Hepatocyte (in vitro differentiated cells): Measurements from ENCODE around the gene EYS. TPM values are rescaled to one million over a fixed set of nuclear protein-coding genes. Genes with fewer than 3 reads are reported as not detected.

Experiments used
- DNase-seq: peaks from one replicate; pipeline ENCODE4 v3.0.0-alpha.2; 2016; ENCODE audit warnings: low spot score
- H2AFZ ChIP-seq: fragments of 200-600 bp; sonication (generic); 2 replicates; pipeline ENCODE4 v1.6.0; 2016; ENCODE audit warnings: antibody characterized with exemption, mild to moderate bottlenecking
- H3K27ac ChIP-seq: fragments of 200-600 bp; sonication (generic); 2 replicates; pipeline ENCODE4 v1.5.1; 2016; ENCODE audit warnings: mild to moderate bottlenecking
- H3K27me3 ChIP-seq: fragments of 200-600 bp; sonication (generic); 2 replicates; pipeline ENCODE4 v1.6.1; 2016
- H3K36me3 ChIP-seq: fragments of 200-600 bp; sonication (generic); replicated peaks from 2 replicates; pipeline ENCODE4 v1.5.1; 2016; ENCODE audit warnings: low read depth; ENCODE audit not compliant: insufficient read depth
- H3K4me1 ChIP-seq: fragments of 200-600 bp; sonication (generic); 2 replicates; pipeline ENCODE4 v1.5.1; 2016; ENCODE audit warnings: mild to moderate bottlenecking, moderate library complexity; ENCODE audit not compliant: insufficient read depth
- H3K4me2 ChIP-seq: fragments of 200-600 bp; sonication (generic); 2 replicates; pipeline ENCODE4 v1.6.0; 2016
- H3K4me3 ChIP-seq: fragments of 200-600 bp; sonication (generic); 2 replicates; pipeline ENCODE4 v1.5.1; 2016; ENCODE audit warnings: mild to moderate bottlenecking
- H3K79me2 ChIP-seq: fragments of 200-600 bp; sonication (generic); 2 replicates; pipeline ENCODE4 v1.6.0; 2017; ENCODE audit warnings: mild to moderate bottlenecking
- H3K9me2 ChIP-seq: fragments of 200-600 bp; sonication (generic); replicated peaks from 2 replicates; pipeline ENCODE4 v1.6.0; 2017; ENCODE audit warnings: mild to moderate bottlenecking; ENCODE audit not compliant: insufficient read depth
- H3K9me3 ChIP-seq: fragments of 200-600 bp; sonication (generic); 2 replicates; pipeline ENCODE4 v1.5.1; 2016; ENCODE audit warnings: low read depth, mild to moderate bottlenecking
- H4K20me1 ChIP-seq: fragments of 200-600 bp; sonication (generic); 2 replicates; pipeline ENCODE4 v1.6.0; 2016; ENCODE audit warnings: mild to moderate bottlenecking; ENCODE audit not compliant: insufficient read depth, poor library complexity, severe bottlenecking
- EZH2 ChIP-seq: fragments of 200-600 bp; sonication (generic); IDR thresholded peaks from 2 replicates; pipeline ENCODE4 v1.6.1; 2016; ENCODE audit warnings: antibody characterized with exemption, mild to moderate bottlenecking, borderline replicate concordance
- EZH2phosphoT487 ChIP-seq: fragments of 200-600 bp; sonication (generic); IDR thresholded peaks from one replicate; pipeline ENCODE4 v1.6.1; 2018; ENCODE audit warnings: antibody characterized with exemption, mild to moderate bottlenecking, low read depth, moderate library complexity; ENCODE audit not compliant: unreplicated experiment, severe bottlenecking
- WGBS: methylation state at CpG from one replicate; pipeline ENCODE4 v1.1.6; 2016; ENCODE audit warnings: low lambda C conversion rate; ENCODE audit errors: missing lambda C conversion rate; 5-methylcytosine and 5-hydroxymethylcytosine counted together
- polyA plus RNA-seq: library from polyadenylated mRNA; unstranded; fragments of >200 nt; fragmentation: Nextera tagmentation; extraction: Ambion mirVana; gene quantifications from 2 replicates; pipeline ENCODE4 v1.2.1, GENCODE V29; 2016
- total RNA-seq: library from RNA; depleted of rRNA; stranded (reverse); fragments of >200 nt; gene quantifications from 2 replicates; pipeline ENCODE4 v1.2.3, GENCODE V29; 2014
- TF ChIP-seq, protein P1 (sequence below): fragments of 200-600 bp; sonication (generic); IDR thresholded peaks from 2 replicates; pipeline ENCODE4 v1.5.1; 2016; ENCODE audit warnings: antibody characterized with exemption, mild to moderate bottlenecking; ENCODE audit not compliant: poor library complexity

Gene EYS
- total and polyA plus RNA-seq, 2 experiments from 2014 or later, result 0.57 to 0.68 TPM

DNA sequence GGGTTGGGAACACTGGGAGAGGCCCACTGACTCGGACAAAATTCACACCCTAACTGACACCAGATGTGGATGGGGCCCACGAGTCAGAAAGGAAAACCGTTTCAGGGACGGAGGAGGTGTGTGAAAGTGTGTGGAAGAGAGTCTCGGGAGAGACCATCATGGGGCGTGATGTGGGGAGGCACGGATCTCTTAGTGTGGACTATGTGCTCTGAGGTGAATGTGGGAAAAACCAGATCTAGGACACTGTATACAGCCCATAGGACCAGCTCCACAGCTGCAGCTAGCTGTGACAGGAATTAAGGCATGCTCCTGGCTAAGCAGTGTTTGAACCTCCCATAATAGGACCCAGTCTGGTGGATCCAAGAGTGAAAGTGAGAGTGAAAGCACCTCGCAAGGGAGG, 1380.1 kb downstream of the EYS start:
- TF ChIP-seq, protein P1, sequence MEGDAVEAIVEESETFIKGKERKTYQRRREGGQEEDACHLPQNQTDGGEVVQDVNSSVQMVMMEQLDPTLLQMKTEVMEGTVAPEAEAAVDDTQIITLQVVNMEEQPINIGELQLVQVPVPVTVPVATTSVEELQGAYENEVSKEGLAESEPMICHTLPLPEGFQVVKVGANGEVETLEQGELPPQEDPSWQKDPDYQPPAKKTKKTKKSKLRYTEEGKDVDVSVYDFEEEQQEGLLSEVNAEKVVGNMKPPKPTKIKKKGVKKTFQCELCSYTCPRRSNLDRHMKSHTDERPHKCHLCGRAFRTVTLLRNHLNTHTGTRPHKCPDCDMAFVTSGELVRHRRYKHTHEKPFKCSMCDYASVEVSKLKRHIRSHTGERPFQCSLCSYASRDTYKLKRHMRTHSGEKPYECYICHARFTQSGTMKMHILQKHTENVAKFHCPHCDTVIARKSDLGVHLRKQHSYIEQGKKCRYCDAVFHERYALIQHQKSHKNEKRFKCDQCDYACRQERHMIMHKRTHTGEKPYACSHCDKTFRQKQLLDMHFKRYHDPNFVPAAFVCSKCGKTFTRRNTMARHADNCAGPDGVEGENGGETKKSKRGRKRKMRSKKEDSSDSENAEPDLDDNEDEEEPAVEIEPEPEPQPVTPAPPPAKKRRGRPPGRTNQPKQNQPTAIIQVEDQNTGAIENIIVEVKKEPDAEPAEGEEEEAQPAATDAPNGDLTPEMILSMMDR, result no peak
- TF ChIP-seq EZH2 (no peak), EZH2phosphoT487 (no peak)
- Histone ChIP-seq H4K20me1 (no peaks in the 10 kb centered on the region), H3K36me3 (no peaks in the 10 kb centered on the region), H3K27ac (no peak overlapping the region), H3K27me3 (no peaks in the 10 kb centered on the region), H3K4me3 (no peak overlapping the region), H3K9me3 (no peaks in the 10 kb centered on the region), H3K4me1 (no peaks in the 10 kb centered on the region), H3K79me2 (no peaks in the 10 kb centered on the region), H3K9me2 (no peaks in the 10 kb centered on the region), H2AFZ (no peak overlapping the region), H3K4me2 (no peak overlapping the region)
- no peak for DNase-seq
- 97% methylated on average over 8 of the region's 8 CpGs for WGBS

DNA sequence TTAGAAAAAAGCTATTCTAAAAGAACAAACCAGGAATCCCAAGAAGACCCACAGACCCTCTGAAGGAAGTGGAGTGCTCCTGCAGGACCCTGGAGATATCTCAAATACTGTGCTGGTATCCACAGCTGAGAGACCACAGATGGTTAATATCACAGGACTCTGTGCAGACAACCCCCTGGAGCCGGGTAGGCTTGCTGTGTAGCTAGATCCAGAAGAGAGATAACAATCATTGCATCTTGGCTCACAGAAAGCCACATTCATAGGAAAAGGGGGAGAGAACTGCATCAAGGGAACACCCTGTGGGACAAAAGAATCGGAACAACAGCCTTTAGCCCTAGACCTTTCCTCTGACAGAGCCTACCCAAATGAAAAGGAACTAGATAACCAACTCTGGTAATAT, 1381.9 kb downstream of the EYS start:
- H3K4me1 ChIP-seq, result no peaks in the 10 kb centered on the region
- no peaks in the 10 kb centered on the region for H3K9me3 ChIP-seq
- H2AFZ ChIP-seq, result no peak overlapping the region
- no peak overlapping the region for H3K27ac ChIP-seq
- no peaks in the 10 kb centered on the region for H3K9me2 ChIP-seq
- H3K36me3 ChIP-seq, result no peaks in the 10 kb centered on the region
- H4K20me1 ChIP-seq, result no peaks in the 10 kb centered on the region
- DNase-seq, result no peak
- H3K79me2 ChIP-seq, result no peaks in the 10 kb centered on the region
- TF ChIP-seq, protein P1, result no peak
- TF ChIP-seq EZH2 (no peak), EZH2phosphoT487 (no peak)
- 50% methylated on average over 2 of the region's 2 CpGs for WGBS
- H3K4me2 ChIP-seq, result no peak overlapping the region
- H3K27me3 ChIP-seq, result no peaks in the 10 kb centered on the region
- no peak overlapping the region for H3K4me3 ChIP-seq

DNA sequence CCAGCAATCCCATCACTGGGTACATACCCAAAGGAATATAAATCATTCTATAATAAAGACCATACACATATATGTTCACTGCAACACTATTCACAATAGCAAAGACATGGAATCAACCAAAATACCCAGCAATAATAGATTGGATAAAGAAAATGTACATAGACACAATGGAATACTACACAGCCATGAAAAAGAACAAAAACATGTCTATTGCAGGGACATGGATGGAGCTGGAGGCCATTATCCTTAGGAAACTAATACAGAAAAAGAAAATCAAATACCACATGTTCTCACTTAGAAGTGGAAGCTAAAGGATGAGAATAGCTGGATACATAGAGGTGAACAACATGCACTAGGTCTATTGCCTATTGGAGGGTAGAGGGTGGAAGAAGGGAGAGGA, 1396.8 kb downstream of the EYS start:
- Histone ChIP-seq H3K79me2 (no peaks in the 10 kb centered on the region), H3K9me3 (no peaks in the 10 kb centered on the region), H4K20me1 (no peaks in the 10 kb centered on the region), H3K4me2 (no peak overlapping the region), H3K9me2 (no peaks in the 10 kb centered on the region), H3K4me1 (no peaks in the 10 kb centered on the region), H3K4me3 (no peak overlapping the region), H3K27ac (no peak overlapping the region), H3K27me3 (no peaks in the 10 kb centered on the region), H3K36me3 (no peaks in the 10 kb centered on the region), H2AFZ (no peak overlapping the region)
- TF ChIP-seq EZH2 (no peak), EZH2phosphoT487 (no peak)
- TF ChIP-seq, protein P1, result no peak
- no peak for DNase-seq
